ENCODE measurements around the gene ZNF200. TPM values are rescaled to one million over a fixed set of nuclear protein-coding genes. Genes with fewer than 3 reads are reported as not detected.

The ZNF200 gene
- total and polyA plus RNA-seq, 4 donors: 1.8 to 5.3 (median 3.4) TPM

- Histone ChIP-seq H3K27ac (ENCODE audit: low read depth in 1 of 2, low read length in 2 of 2) (no peak overlapping the region), H3K9ac (ENCODE audit: low read depth in 1 of 2, low read length in 2 of 2) (no peak overlapping the region), H3K27me3 (ENCODE audit: control insufficient read depth in 4 of 4, insufficient read depth in 4 of 4, low read length in 3 of 4) (peaks cover 2 to 24% (median 8%) of the 10 kb centered on the region in 4 donors), H3K36me3 (ENCODE audit: control insufficient read depth in 4 of 4, insufficient read depth in 3 of 4, low read depth in 1 of 4, low read length in 3 of 4) (no peaks in the 10 kb centered on the region), H3K9me3 (ENCODE audit: control insufficient read depth in 4 of 4, low read length in 3 of 4) (peaks cover 0 to 6% (median 2%) of the 10 kb centered on the region in 4 donors), H3K4me1 (ENCODE audit: control insufficient read depth in 4 of 4, insufficient read depth in 4 of 4, low read length in 3 of 4) (peaks cover 4 to 8% (median 6%) of the 10 kb centered on the region in 4 donors), H3K4me3 (ENCODE audit: low read depth in 1 of 3, low read length in 3 of 3) (no peak overlapping the region)
- DNase-seq (ENCODE audit: low spot score): no peak
- no peak for TF ChIP-seq FOXA1 (IDR thresholded peaks at IDR 0.05)
- TF ChIP-seq FOXA2 (IDR thresholded peaks at IDR 0.05): no peak
- TF ChIP-seq HNF4G (IDR thresholded peaks at IDR 0.05): no peak
- TF ChIP-seq YY1 (IDR thresholded peaks at IDR 0.05): no peak
- no peak for TF ChIP-seq GABPA (IDR thresholded peaks at IDR 0.05 in 1 of 2, conservative IDR thresholded peaks at IDR 0.05 in 1 of 2)
- TF ChIP-seq, protein P1, sequence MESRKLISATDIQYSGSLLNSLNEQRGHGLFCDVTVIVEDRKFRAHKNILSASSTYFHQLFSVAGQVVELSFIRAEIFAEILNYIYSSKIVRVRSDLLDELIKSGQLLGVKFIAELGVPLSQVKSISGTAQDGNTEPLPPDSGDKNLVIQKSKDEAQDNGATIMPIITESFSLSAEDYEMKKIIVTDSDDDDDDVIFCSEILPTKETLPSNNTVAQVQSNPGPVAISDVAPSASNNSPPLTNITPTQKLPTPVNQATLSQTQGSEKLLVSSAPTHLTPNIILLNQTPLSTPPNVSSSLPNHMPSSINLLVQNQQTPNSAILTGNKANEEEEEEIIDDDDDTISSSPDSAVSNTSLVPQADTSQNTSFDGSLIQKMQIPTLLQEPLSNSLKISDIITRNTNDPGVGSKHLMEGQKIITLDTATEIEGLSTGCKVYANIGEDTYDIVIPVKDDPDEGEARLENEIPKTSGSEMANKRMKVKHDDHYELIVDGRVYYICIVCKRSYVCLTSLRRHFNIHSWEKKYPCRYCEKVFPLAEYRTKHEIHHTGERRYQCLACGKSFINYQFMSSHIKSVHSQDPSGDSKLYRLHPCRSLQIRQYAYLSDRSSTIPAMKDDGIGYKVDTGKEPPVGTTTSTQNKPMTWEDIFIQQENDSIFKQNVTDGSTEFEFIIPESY (IDR thresholded peaks at IDR 0.05): no peak
- no peak for TF ChIP-seq RAD21 (IDR thresholded peaks at IDR 0.05)
- TF ChIP-seq EGR1 (IDR thresholded peaks at IDR 0.05; ENCODE audit: low read depth in 2 of 2): no peak
- TF ChIP-seq SP1 (IDR thresholded peaks at IDR 0.05): no peak
- TF ChIP-seq, protein P2, sequence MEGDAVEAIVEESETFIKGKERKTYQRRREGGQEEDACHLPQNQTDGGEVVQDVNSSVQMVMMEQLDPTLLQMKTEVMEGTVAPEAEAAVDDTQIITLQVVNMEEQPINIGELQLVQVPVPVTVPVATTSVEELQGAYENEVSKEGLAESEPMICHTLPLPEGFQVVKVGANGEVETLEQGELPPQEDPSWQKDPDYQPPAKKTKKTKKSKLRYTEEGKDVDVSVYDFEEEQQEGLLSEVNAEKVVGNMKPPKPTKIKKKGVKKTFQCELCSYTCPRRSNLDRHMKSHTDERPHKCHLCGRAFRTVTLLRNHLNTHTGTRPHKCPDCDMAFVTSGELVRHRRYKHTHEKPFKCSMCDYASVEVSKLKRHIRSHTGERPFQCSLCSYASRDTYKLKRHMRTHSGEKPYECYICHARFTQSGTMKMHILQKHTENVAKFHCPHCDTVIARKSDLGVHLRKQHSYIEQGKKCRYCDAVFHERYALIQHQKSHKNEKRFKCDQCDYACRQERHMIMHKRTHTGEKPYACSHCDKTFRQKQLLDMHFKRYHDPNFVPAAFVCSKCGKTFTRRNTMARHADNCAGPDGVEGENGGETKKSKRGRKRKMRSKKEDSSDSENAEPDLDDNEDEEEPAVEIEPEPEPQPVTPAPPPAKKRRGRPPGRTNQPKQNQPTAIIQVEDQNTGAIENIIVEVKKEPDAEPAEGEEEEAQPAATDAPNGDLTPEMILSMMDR (IDR thresholded peaks at IDR 0.05; ENCODE audit: low read depth, low read length, missing input control): no peak
- WGBS: 29% methylated on average over 21 of the region's 21 CpGs
Observed at GRCh38 chr16:3180445-3180878, 54.5 kb downstream of the ZNF200 start.

DNA sequence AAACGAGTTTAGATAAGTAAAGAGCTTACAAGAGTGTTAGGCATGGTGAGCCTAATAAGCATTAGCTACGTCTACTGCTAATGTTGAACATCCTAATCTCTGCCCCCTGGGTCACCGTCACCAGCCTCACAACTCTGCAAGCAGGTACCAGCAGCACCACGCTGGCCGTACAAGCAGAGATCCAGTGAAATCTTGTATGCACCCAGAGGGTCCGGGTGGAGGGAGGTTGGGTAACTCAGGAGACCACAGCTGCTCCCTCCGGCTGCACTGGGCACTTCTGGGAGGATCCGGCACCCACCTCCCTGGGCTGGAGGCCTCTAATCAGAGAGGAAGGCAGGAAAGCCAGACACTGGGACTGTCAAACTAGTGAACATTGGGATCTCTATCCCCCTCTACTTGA is 55.3 kb downstream of the ZNF200 start:
- Histone ChIP-seq H3K9me3 (ENCODE audit: control insufficient read depth in 4 of 4, low read length in 3 of 4) (peaks cover 0 to 6% (median 2%) of the 10 kb centered on the region in 4 donors), H3K36me3 (ENCODE audit: control insufficient read depth in 4 of 4, insufficient read depth in 3 of 4, low read depth in 1 of 4, low read length in 3 of 4) (no peaks in the 10 kb centered on the region), H3K4me1 (ENCODE audit: control insufficient read depth in 4 of 4, insufficient read depth in 4 of 4, low read length in 3 of 4) (peaks cover 4 to 8% (median 6%) of the 10 kb centered on the region in 4 donors), H3K4me3 (ENCODE audit: low read depth in 1 of 3, low read length in 3 of 3) (no peak overlapping the region), H3K27me3 (ENCODE audit: control insufficient read depth in 4 of 4, insufficient read depth in 4 of 4, low read length in 3 of 4) (peaks cover 4 to 30% (median 9%) of the 10 kb centered on the region in 4 donors), H3K27ac (ENCODE audit: low read depth in 1 of 2, low read length in 2 of 2) (no peak overlapping the region), H3K9ac (ENCODE audit: low read depth in 1 of 2, low read length in 2 of 2) (no peak overlapping the region)
- DNase-seq (ENCODE audit: low spot score): no peak
- 71% methylated on average over 8 of the region's 8 CpGs for WGBS
- TF ChIP-seq, protein P2 (IDR thresholded peaks at IDR 0.05; ENCODE audit: low read depth, low read length, missing input control): no peak
